NCI-H748 (cell line): ENCODE results near the gene BPTF.
"Not testable (repeated sequence)": the region's sequence is repeated elsewhere in the genome, so short reads cannot be mapped to it uniquely, and the experiment has no call there.

Source experiments
- DNase-seq: peaks from one replicate; lab custom pipeline; 2025; ENCODE audit not compliant: unreplicated experiment; lab: John Stamatoyannopoulos, UW

BPTF gene, protein sequence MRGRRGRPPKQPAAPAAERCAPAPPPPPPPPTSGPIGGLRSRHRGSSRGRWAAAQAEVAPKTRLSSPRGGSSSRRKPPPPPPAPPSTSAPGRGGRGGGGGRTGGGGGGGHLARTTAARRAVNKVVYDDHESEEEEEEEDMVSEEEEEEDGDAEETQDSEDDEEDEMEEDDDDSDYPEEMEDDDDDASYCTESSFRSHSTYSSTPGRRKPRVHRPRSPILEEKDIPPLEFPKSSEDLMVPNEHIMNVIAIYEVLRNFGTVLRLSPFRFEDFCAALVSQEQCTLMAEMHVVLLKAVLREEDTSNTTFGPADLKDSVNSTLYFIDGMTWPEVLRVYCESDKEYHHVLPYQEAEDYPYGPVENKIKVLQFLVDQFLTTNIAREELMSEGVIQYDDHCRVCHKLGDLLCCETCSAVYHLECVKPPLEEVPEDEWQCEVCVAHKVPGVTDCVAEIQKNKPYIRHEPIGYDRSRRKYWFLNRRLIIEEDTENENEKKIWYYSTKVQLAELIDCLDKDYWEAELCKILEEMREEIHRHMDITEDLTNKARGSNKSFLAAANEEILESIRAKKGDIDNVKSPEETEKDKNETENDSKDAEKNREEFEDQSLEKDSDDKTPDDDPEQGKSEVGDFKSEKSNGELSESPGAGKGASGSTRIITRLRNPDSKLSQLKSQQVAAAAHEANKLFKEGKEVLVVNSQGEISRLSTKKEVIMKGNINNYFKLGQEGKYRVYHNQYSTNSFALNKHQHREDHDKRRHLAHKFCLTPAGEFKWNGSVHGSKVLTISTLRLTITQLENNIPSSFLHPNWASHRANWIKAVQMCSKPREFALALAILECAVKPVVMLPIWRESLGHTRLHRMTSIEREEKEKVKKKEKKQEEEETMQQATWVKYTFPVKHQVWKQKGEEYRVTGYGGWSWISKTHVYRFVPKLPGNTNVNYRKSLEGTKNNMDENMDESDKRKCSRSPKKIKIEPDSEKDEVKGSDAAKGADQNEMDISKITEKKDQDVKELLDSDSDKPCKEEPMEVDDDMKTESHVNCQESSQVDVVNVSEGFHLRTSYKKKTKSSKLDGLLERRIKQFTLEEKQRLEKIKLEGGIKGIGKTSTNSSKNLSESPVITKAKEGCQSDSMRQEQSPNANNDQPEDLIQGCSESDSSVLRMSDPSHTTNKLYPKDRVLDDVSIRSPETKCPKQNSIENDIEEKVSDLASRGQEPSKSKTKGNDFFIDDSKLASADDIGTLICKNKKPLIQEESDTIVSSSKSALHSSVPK (N-terminal part only)

GRCh38 chr17:67824735-67825626 is at the start of gene BPTF:
BPTF (plus strand) TSS chr17:67825503; CDS start chr17:67825725, 222 bp downstream.
- peak; percentile 94 for DNase-seq

DNA sequence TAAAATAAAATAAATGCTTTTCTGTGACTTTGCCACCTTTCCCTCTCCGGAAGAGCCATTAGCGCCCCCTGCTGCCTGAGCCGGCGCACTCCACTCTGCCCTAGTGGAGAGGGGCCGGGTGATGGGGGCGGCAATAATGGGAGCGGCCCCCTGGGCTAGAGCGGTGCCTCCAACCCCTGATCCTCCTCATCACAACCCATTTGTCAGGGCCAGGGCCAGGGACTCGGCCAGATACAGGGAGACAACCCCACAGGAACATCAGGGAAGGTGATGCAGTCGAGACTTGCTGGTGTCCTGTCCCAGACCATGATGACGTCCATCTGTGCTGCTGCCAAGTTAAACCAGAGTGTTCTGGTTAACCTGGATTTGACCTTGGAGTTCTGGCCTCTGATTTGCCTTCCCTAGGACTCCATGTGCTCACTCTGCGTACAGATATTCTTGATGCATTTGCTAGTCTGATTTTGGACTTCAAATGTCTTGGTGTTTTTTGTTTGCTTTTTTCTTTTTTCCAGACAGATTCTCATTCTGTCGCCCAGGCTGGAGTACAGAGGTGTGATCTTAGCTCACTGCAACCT is 46.1 kb upstream of the BPTF start:
- peak; percentile 24 for DNase-seq

GRCh38 chr17:67784364-67785121 is 40.8 kb upstream of the BPTF start:
- DNase-seq = no peak

GRCh38 chr17:67785122-67785477 is 40.2 kb upstream of the BPTF start:
- no peak for DNase-seq

- DNase-seq = no peak
Observed at GRCh38 chr17:67785504-67785903, 39.8 kb upstream of the BPTF start.

- peak; percentile 74 for DNase-seq
Observed at GRCh38 chr17:67800495-67800928, 24.8 kb upstream of the BPTF start.

DNA sequence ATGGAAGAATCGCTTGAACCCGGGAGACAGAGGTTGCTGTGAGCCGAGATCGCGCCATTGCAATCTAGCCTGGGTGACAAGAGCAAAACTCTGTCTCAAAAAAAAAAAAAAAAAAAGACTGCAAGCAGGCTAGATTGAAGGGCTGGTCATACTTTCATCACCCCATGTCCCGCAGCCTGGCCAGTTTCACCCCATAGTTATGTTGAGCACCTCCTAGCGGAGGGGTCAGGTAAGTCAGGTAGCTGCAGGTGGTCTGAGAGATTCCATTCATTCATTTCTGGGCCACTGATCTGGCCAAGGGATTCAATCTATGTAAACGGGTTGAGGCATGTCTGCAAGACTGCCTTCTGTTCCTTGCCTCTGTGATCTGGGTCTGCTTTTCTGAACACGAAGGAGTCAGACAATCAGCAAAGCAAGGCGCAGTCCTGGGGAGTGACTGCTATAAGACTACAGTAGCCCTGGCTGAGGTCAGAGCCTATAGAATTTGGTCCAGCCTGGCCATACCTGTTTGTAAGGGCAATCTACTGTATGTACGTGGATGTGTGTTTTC is 23.6 kb upstream of the BPTF start:
- DNase-seq = no peak

- no peak for DNase-seq
Observed at GRCh38 chr17:67810464-67810863, 14.8 kb upstream of the BPTF start.

- DNase-seq = not testable (repeated sequence)
Observed at GRCh38 chr17:67812380-67812779, 12.9 kb upstream of the BPTF start.

DNA sequence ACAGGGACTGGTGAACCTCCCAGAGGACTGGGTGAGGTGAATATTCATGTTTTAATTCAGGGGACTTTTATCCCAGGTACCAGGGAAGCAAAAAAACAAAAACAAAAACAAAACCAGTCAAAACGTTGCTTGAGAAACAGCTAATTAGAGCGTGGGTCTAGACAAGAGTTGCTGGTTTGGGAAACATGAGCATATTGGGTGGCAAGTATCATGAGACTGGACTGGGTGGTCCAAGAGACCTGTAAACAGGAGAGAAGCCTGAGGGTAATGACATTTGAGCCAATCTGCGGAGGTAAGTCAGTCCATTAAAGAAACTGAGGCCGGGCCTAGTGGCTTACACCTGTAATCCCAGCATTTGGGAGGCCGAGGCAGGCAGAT is 11.5 kb upstream of the BPTF start:
- DNase-seq = no peak

- DNase-seq = no peak
Observed at GRCh38 chr17:67818110-67819002, 6.9 kb upstream of the BPTF start.

GRCh38 chr17:67819722-67820121 is 5.6 kb upstream of the BPTF start:
- no peak for DNase-seq

DNA sequence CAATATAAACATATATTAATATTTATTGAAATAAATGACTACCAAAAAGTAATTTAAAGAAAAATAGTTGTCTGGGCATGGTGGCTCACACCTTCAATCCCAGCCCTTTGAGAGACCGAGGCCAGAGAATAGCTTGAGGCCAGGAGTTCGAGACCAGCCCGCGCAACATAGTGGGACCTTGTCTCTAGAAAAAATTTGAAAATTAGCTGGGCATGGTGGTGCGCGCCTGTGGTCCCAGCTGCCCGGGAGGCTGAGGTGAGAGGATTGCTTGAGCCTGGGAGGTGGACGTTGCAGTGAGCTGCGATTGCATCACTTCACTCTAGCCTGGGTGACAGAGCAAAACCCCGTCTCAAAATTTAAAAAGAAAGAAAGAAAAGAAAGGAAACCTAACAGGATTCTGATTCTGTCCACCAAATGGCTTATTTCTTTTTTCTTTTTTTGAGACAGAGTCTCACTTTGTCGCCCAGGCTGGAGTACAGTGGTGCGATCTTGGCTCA is 3.4 kb upstream of the BPTF start:
- no peak for DNase-seq

GRCh38 chr17:67825627-67826601 is 611 bp downstream of the BPTF start:
- DNase-seq = peak; percentile 55

GRCh38 chr17:67829331-67829730 is 4.0 kb downstream of the BPTF start:
- no peak for DNase-seq

GRCh38 chr17:67830440-67830839 is 5.1 kb downstream of the BPTF start:
- DNase-seq = no peak

DNA sequence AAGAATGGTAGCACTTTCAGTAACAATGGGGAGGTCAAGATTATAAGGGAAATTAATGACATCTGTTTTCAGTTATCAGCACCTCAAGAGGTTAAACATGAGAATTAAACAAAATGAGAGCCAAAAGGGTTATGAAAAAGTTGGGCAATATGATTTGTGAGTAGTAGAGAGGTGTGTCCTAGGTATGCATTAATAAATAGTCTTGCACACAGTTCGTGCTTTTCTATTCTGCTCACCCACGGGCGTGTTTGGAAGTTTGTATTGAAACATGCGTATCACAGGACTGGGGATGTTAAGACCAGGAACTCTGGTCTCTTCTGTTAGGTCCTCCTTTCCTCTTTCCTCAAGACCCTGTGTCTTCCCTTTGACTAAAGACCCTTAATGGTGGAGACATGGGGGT is 6.0 kb downstream of the BPTF start:
- DNase-seq = no peak
